ENCODE results near the gene OSBPL6. TPM values are rescaled to one million over a fixed set of nuclear protein-coding genes. Genes with fewer than 3 reads are reported as not detected.

Gene OSBPL6
- total RNA-seq, 1 donor from 2014 or later: 7.9 TPM

DNA sequence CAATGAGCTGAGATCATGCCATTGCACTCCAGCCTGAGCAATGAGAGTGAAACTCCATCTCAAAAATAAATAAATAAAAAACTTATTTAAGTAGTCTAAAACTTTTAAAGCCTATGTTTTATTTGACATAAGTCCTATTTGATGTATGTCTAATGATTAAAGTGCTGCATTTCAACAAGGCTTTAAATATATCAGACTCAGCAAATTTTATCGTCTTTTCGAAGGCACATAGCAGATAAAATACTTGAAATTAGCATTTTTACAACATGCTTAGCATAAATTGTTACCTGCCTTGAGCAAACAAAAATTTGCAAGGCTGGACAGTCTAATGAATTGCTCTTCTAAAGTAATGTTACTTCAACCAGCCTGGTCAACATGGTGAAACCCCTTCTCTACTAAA lies 170.8 kb downstream of the OSBPL6 start:
- no peak for ATAC-seq
- TF ChIP-seq CTCF (IDR thresholded peaks at IDR 0.05): no peak
- no peaks in the 10 kb centered on the region for H3K4me1 ChIP-seq
- no peak overlapping the region for H3K27ac ChIP-seq
- no peak for DNase-seq
- intact Hi-C loops (cut with DNase I): no loop called here
- no peaks in the 10 kb centered on the region for H3K36me3 ChIP-seq
- H3K27me3 ChIP-seq (ENCODE audit: low read depth): no peaks in the 10 kb centered on the region
- H3K4me3 ChIP-seq: no peak overlapping the region
- H3K9me3 ChIP-seq: no peaks in the 10 kb centered on the region

DNA sequence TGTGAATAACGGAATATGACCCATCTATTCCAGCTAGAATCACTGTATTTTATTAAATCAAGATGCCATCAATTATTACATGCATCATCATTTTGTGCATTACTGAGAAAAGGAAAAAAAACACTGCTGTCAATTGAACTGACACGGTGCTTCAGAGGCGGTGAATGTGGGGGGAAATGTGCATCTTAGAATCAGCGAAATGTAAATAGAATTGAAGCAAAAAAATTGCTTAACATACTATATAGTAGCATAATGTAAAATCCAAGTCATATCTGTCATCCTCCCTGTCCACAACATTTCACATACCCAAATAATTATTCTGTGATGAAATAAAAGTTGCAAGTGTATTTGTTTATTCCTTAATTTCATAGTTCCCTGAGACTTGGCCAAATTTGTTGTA lies 172.1 kb downstream of the OSBPL6 start:
- TF ChIP-seq CTCF (IDR thresholded peaks at IDR 0.05): no peak
- Histone ChIP-seq H3K36me3 (no peaks in the 10 kb centered on the region), H3K27ac (no peak overlapping the region), H3K4me1 (no peaks in the 10 kb centered on the region), H3K4me3 (no peak overlapping the region), H3K9me3 (no peaks in the 10 kb centered on the region), H3K27me3 (ENCODE audit: low read depth) (no peaks in the 10 kb centered on the region)
- intact Hi-C loops (cut with DNase I): no loop called here
- DNase-seq (no peak), ATAC-seq (no peak)

- TF ChIP-seq CTCF (IDR thresholded peaks at IDR 0.05): no peak
- DNase-seq (no peak), ATAC-seq (no peak)
- Histone ChIP-seq H3K27ac (no peak overlapping the region), H3K4me1 (no peaks in the 10 kb centered on the region), H3K36me3 (no peaks in the 10 kb centered on the region), H3K27me3 (ENCODE audit: low read depth) (no peaks in the 10 kb centered on the region), H3K4me3 (no peak overlapping the region), H3K9me3 (no peaks in the 10 kb centered on the region)
- intact Hi-C loops (cut with DNase I): no loop called here
Measured at GRCh38 chr2:178367344-178367743, 173.0 kb downstream of the OSBPL6 start.

GRCh38 chr2:178374865-178375264 lies 180.6 kb downstream of the OSBPL6 start:
- intact Hi-C loops (cut with DNase I): no loop called here
- no peak for TF ChIP-seq CTCF (IDR thresholded peaks at IDR 0.05)
- no peaks in the 10 kb centered on the region for H3K27me3 ChIP-seq (ENCODE audit: low read depth)
- ATAC-seq: no peak
- no peaks in the 10 kb centered on the region for H3K9me3 ChIP-seq
- no peaks in the 10 kb centered on the region for H3K36me3 ChIP-seq
- no peak overlapping the region for H3K4me3 ChIP-seq
- H3K27ac ChIP-seq: no peak overlapping the region
- no peak for DNase-seq
- H3K4me1 ChIP-seq: no peaks in the 10 kb centered on the region

DNA sequence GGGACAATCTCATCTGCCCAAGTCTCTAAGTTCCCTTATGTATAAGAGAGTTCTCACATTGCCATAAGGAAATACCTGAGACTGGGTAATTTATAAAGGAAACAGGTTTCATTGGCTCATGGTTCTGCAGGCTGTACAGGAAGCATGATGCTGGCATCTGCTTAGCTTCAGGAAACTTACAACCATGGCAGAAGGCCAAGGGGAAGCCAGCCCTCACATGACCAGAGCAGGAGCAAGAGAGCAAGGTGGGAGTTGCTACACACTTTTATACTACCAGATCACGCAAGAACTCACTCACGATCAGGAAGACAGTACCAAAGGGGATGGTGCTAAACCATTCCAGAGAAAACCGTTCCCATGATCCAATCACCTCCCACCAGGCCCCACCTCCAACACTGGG lies 182.7 kb downstream of the OSBPL6 start:
- no peak for TF ChIP-seq CTCF (IDR thresholded peaks at IDR 0.05)
- no peaks in the 10 kb centered on the region for H3K9me3 ChIP-seq
- no peak overlapping the region for H3K27ac ChIP-seq
- no peaks in the 10 kb centered on the region for H3K27me3 ChIP-seq (ENCODE audit: low read depth)
- intact Hi-C loops (cut with DNase I): no loop called here
- H3K4me3 ChIP-seq: no peak overlapping the region
- H3K4me1 ChIP-seq: no peaks in the 10 kb centered on the region
- no peak for DNase-seq
- H3K36me3 ChIP-seq: no peaks in the 10 kb centered on the region
- ATAC-seq: no peak

All from lower lobe of right lung (tissue), 2 donors.